CD4-positive, alpha-beta T cell (primary cell): ENCODE data around the gene SLC31A1. TPM values are rescaled to one million over a fixed set of nuclear protein-coding genes. Genes with fewer than 3 reads are reported as not detected.

ENCODE experiments used
- ATAC-seq: fragments of 200-7000 bp; cut with Tn5 transposase; one replicate; pipeline ENCODE4 v1.10.0; 2022; ENCODE audit warnings: mild to moderate bottlenecking; ENCODE audit not compliant: poor library complexity
- CTCF ChIA-PET: fragments of 350-600 bp; sonication (Branson Sonifier 250); formaldehyde crosslinking; loops from one replicate; lab custom pipeline; 2021; ENCODE audit warnings: antibody characterized with exemption, inconsistent platforms; lab: Charles Lee
- POLR2A ChIA-PET: fragments of 350-600 bp; sonication (Branson Sonifier 250); formaldehyde crosslinking; loops from one replicate; lab custom pipeline; 2021; ENCODE audit warnings: antibody characterized with exemption, inconsistent platforms; lab: Charles Lee
- DNase-seq, 14 experiments: peaks; one replicate each; pipeline ENCODE4 v3.0.0-alpha.2; 2013 to 2020; ENCODE audit warnings: mixed read lengths in 2 of 14
- H3K27ac ChIP-seq, 2 donors: one replicate each; pipeline versions ENCODE4 v1.5.1 to v1.7.0; 2013; ENCODE audit warnings: low read length in 2 of 2, low read depth in 1 of 2, mild to moderate bottlenecking in 1 of 2
- H3K27me3 ChIP-seq, 2 experiments: 1 replicate in 1 of 2; 2 replicates in 1 of 2; pipeline versions ENCODE4 v1.6.1 to v1.7.0; 2013; ENCODE audit warnings: low read length in 2 of 2, control low read depth in 1 of 2, mild to moderate bottlenecking in 1 of 2, moderate library complexity in 1 of 2; ENCODE audit not compliant: insufficient read depth in 2 of 2, control insufficient read depth in 1 of 2
- H3K36me3 ChIP-seq: one replicate; pipeline ENCODE4 v1.6.1; 2013; ENCODE audit warnings: low read length, control low read depth; ENCODE audit not compliant: insufficient read depth
- H3K4me1 ChIP-seq: one replicate; pipeline ENCODE4 v1.6.1; 2013; ENCODE audit warnings: low read length, control low read depth; ENCODE audit not compliant: insufficient read depth
- H3K4me3 ChIP-seq: one replicate; pipeline ENCODE4 v1.5.1; 2013; ENCODE audit warnings: mild to moderate bottlenecking, low read length, moderate library complexity
- H3K9me3 ChIP-seq, 2 experiments: 1 replicate in 1 of 2; 2 replicates in 1 of 2; pipeline versions ENCODE4 v1.6.1 to v1.7.0; 2013; ENCODE audit warnings: low read length in 2 of 2, mild to moderate bottlenecking in 2 of 2, control low read depth in 1 of 2, moderate library complexity in 1 of 2; ENCODE audit not compliant: control insufficient read depth in 1 of 2, insufficient read depth in 1 of 2
- H3K27ac Mint-ChIP-seq: one replicate; pipeline ENCODE4 v1.8.0; 2020; ENCODE audit warnings: mixed read lengths
- H3K27me3 Mint-ChIP-seq: one replicate; pipeline ENCODE4 v1.8.0; 2021; ENCODE audit warnings: mixed read lengths
- H3K36me3 Mint-ChIP-seq: one replicate; pipeline ENCODE4 v1.8.0; 2021; ENCODE audit warnings: low read depth, mixed read lengths
- H3K4me1 Mint-ChIP-seq: one replicate; pipeline ENCODE4 v1.8.0; 2021; ENCODE audit warnings: low read depth, mixed read lengths
- H3K4me3 Mint-ChIP-seq: one replicate; pipeline ENCODE4 v1.8.0; 2020; ENCODE audit warnings: mild to moderate bottlenecking, mixed read lengths
- H3K9me3 Mint-ChIP-seq: one replicate; pipeline ENCODE4 v1.8.0; 2020; ENCODE audit warnings: mixed read lengths
- CTCF ChIP-seq: fragments of 200-600 bp; IDR thresholded peaks from one replicate; pipeline ENCODE4 v1.8.0; 2022; ENCODE audit warnings: antibody characterized with exemption, mild to moderate bottlenecking
- intact Hi-C, 2 experiments: fragments of 100-400 bp; cut with DNase I in 1 of 2; cut with micrococcal nuclease in 1 of 2; formaldehyde crosslinking; loops; one replicate each; pipeline versions ENCODE4 v1.15.1 to v1.9.0; 2023 to 2025; cut with DNase I, micrococcal nuclease
- total RNA-seq, 174 experiments: library from RNA in 2 of 174; stranded (reverse) in 2 of 174; gene quantifications; one replicate each; pipeline ENCODE4 v1.2.3 and lab custom pipeline; 2021 to 2026

Gene SLC31A1
- total RNA-seq, 2 experiments from 2014 or later = 12.1 to 12.3 TPM

- Mint-ChIP-seq H3K4me1 (peaks cover 8% of the 10 kb centered on the region), H3K27ac (no peak overlapping the region), H3K4me3 (no peak overlapping the region), H3K36me3 (peaks cover 4% of the 10 kb centered on the region), H3K9me3 (no peaks in the 10 kb centered on the region), H3K27me3 (no peaks in the 10 kb centered on the region)
- Histone ChIP-seq H3K4me1 (no peaks in the 10 kb centered on the region), H3K36me3 (no peaks in the 10 kb centered on the region), H3K27me3 (no peaks in the 10 kb centered on the region), H3K27ac (no peak overlapping the region), H3K9me3 (no peaks in the 10 kb centered on the region), H3K4me3 (no peak overlapping the region)
- TF ChIP-seq CTCF = no peak
- intact Hi-C loops = no loop called here
- ChIA-PET POLR2A (no interaction called here), CTCF (no interaction called here)
- ATAC-seq (no peak), DNase-seq (no peak)
Measured at GRCh38 chr9:113238202-113238858, 17.0 kb downstream of the SLC31A1 start.

- no peak overlapping the region for H3K27ac Mint-ChIP-seq
- no peaks in the 10 kb centered on the region for H3K27me3 ChIP-seq
- H3K4me1 ChIP-seq = no peaks in the 10 kb centered on the region
- no peaks in the 10 kb centered on the region for H3K9me3 ChIP-seq
- DNase-seq (no peak), ATAC-seq (no peak)
- peaks cover 4% of the 10 kb centered on the region for H3K36me3 Mint-ChIP-seq
- peaks cover 2% of the 10 kb centered on the region for H3K4me1 Mint-ChIP-seq
- H3K4me3 Mint-ChIP-seq = no peak overlapping the region
- intact Hi-C loops = no loop called here
- no peak overlapping the region for H3K27ac ChIP-seq
- no peak overlapping the region for H3K4me3 ChIP-seq
- H3K9me3 Mint-ChIP-seq = no peaks in the 10 kb centered on the region
- no peaks in the 10 kb centered on the region for H3K36me3 ChIP-seq
- TF ChIP-seq CTCF = no peak
- POLR2A ChIA-PET = no interaction called here
- no peaks in the 10 kb centered on the region for H3K27me3 Mint-ChIP-seq
- CTCF ChIA-PET = no interaction called here
Measured at GRCh38 chr9:113238859-113239232, 17.5 kb downstream of the SLC31A1 start.

GRCh38 chr9:113241161-113241560 is 19.8 kb downstream of the SLC31A1 start:
- H3K36me3 Mint-ChIP-seq = no peaks in the 10 kb centered on the region
- ATAC-seq = no peak
- H3K4me1 Mint-ChIP-seq = no peaks in the 10 kb centered on the region
- H3K27ac Mint-ChIP-seq = no peak overlapping the region
- H3K27me3 Mint-ChIP-seq = no peaks in the 10 kb centered on the region
- no peak for TF ChIP-seq CTCF
- no peaks in the 10 kb centered on the region for H3K36me3 ChIP-seq
- no peak overlapping the region for H3K27ac ChIP-seq
- DNase-seq = no peak
- H3K9me3 ChIP-seq = no peaks in the 10 kb centered on the region
- intact Hi-C loops = no loop called here
- H3K4me1 ChIP-seq = no peaks in the 10 kb centered on the region
- H3K9me3 Mint-ChIP-seq = no peaks in the 10 kb centered on the region
- H3K4me3 Mint-ChIP-seq = no peak overlapping the region
- POLR2A ChIA-PET = interaction anchor here (0.7 kb wide), 1 partner anchor 17 kb away, joined by 4 read pairs; no protein-coding TSS in a partner anchor
- H3K27me3 ChIP-seq = no peaks in the 10 kb centered on the region
- CTCF ChIA-PET = no interaction called here
- H3K4me3 ChIP-seq = no peak overlapping the region
